LoVo (cell line): ENCODE measurements around the gene C11orf71.
A peak's percentile ranks its signal among the peaks of the same experiment; 100 is the strongest.

Experiments used
- DNase-seq: peaks from one replicate; pipeline ENCODE4 v3.0.0-alpha.2; 2016; ENCODE audit warnings: low spot score

The C11orf71 gene

DNA sequence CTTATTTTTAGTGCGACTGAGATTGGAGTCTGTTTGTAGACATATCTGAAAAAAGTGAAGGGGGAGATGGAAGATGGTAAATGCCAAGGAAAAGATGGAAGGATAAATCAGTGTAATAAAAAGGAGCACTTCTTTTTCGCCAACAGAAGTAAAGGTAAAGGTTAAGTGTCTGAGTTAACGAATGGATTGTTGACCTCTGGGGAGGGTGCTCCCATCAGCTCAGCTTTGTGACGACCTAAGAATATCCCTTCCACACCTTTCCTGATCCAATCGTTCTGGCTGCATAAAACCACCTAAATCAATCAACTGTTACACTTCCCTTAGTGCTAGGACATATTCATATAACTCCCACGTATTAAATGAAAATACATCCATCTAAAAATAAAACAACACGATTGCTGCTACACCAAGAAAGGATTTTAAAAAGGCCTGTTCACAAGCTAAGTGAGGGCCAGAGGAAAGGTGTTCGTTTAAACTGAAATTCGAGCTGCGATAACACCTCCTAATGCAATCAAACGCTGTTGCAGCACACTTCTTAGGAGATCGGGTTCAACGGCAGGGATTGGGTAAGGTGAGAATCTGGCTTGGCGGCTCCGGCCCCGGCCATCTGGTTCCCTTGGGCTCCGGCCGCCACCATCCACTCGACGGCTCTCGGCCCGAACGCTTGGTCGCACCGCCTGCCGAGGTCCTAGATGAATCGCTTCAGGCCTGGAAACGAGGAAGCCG is 658 bp downstream of the C11orf71 start:
- peak; percentile 27 for DNase-seq

DNA sequence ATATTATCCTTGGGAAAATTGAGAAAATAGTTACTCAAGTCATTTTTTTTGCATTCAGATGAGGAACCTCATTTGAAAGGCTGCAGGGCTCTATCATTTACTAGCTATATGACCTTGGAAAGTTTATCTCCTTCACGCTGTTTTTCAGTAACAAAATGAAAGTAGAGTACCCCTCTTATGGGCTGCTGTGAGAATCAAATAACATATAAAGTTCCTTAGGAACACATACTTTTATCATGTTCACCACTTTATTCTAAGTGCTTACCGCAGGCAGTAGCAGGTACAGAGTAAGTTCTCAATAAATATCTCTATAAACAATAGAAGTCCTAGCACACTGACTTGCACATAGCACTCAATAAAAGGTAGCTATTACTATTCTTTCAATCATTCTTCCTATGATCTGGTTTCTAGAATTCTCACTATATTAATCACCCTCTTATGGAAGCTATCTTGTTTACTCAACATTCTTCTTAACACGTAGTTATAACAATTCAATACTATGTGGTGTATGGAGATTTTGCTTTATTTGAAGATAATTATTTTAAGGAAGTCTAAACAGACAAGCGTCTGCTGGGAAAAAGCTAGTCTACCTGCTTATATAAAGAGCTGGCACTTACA is 1.9 kb downstream of the C11orf71 start:
- no peak for DNase-seq

DNA sequence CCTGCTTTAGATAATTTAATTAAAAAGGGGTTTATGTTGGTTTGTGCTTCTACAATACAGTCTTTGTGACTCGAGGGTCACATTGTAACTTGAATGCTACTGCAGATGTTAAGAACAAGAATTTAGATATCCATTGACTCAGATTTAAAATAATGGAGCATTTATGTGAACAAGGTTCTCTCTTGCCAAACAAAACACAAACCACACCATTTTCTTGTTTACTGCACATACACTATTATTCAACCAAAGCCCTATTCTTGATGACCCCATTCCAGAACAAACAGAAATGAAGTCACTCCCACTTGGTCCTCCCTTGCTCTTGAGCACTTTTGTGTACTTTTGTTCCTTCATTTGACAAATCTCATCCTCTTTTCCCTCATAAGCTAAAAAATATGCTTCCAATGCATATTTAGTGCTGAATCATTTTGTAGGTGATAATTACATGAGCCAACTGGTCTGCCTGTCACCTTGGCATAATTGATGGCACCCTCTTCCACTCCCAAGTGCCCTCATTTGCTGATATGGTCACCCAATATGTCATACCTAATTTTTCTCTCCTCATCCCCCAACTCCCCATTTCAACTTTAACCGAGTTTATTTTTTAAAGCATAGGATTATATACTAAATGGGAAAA is 2.8 kb downstream of the C11orf71 start:
- DNase-seq: no peak

DNA sequence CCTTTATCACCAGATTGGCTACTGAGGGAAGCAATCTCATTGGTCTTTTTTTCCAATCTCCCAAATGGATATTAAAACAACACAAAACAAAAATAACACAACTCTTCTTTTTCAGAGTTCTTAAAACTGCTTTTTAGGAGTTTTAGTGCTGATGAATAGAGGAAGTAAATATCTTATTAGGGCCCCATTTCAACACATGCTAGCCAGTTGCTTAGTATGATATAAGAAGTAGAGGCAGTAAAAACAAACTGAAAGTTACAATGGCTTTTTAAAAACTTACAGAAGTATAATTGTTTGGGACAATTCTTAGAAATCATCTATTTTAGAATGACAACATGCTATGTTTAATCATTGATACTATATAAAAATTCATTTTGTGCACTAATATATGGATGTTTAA is 3.4 kb downstream of the C11orf71 start:
- DNase-seq: no peak

DNA sequence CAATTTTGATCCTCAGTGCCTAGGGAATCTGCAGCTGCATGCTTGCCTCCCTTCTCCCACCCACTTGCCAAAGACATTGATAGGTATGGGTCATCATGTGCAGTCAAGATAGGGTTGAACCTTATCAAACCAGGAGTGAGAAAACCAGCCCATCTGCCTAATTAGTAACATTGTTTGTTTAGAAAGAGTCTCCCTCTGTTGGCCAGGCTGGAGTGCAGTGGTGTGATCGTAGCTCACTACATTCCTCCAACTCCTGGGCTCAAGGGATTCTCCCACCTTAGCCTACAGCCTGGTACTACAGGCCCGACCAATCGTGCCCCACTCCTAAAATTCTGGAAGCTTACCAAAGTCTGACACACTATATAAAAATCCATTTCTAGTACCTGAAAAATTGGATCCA is 4.6 kb downstream of the C11orf71 start:
- no peak for DNase-seq

DNA sequence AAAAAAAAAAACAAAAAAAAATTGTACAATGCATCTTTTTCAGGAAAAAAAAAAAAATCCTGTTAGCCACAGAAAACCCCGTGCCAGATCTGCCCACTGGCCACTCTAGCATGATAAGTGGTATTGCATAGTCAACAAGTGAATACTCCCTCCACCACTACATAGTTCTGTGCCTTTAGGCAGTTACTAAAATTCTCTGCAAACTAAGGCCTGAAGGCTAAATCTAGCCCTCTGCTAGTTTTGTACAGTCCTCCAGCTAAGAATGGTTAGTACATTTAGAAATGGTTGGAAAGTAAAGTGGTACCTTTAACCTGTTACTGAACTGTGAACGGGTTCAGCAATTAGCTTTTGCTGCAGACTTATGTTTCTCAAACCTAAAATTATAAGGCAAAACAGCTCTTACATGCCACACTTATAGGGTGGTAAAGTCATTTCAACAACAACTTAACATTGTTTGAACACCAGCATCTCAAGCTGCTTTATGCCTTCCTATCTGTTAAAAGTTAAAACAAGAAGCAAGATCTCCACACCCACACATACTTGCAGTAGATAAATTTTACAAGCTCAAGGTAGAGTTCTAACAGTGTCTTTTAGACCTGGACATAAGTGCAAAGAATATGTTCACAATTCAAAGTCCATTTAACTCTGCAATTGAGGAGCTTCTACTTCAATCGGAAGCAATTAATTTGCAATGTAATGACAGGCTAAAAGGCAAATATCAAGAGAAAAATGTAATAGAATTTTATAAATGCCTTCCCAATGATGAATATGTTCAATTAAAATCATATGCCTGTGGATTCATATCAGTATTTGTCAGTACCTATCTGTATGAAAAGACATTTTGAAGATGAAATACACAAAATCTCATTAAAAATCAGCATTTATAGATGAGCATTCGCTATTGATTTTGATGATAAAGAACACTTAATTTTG is 7.3 kb downstream of the C11orf71 start:
- DNase-seq: no peak

DNA sequence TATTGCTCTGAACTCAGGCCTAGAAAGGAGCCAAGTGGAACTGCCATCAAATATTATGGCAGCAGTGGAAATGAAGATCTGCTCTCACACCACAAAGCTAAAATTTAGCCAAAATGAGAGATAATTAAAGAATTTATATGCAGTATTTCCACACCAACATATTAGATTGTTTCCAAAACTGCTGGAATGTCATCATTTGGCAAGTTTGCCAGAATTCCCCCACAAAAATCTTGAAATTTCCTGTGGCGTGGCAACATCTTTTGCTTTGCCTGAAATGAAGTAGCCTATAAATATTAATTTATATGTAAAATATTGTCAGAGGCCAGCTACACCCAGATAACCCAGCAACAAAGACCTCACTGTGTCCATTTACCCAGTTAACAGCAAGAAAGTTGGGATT is 13.8 kb downstream of the C11orf71 start:
- no peak for DNase-seq

DNA sequence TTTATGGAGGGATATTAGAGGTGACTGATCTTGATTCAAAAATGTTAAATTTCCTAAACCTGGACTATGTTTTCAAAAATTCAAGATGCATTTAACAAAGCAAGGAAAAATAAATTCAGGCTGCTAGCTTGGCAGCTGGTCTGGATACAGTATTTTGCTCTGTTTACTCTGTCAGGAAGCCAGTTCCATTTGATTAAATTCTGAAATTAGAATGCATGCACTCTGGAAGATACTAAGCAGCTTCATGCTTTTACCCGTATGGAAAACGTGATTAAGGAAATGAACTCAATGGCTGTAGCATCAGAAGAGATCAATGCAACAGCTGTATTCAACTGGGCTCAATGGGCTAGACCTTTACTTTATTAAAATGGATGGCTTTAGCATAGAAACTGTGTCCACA is 14.2 kb downstream of the C11orf71 start:
- no peak for DNase-seq

DNA sequence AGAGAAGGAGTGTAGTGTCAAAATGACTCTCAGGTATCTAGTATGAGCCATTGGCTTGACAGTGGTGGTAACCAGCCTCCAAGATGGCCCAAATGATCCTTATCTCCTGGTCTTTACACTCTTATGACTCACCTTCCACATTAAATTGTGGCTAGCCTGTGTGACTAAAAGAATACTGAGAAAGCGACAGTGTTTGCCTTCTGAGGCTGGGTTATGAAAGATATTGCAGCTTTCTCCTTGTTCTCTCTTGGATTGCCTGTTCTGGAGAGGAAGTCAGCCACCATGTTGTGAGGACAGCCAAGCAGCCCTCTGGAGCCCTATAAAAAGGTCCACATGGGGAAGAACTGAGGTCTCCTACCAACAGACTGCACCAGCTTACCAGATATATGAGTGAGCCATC is 15.8 kb downstream of the C11orf71 start:
- DNase-seq: peak; percentile 7

DNA sequence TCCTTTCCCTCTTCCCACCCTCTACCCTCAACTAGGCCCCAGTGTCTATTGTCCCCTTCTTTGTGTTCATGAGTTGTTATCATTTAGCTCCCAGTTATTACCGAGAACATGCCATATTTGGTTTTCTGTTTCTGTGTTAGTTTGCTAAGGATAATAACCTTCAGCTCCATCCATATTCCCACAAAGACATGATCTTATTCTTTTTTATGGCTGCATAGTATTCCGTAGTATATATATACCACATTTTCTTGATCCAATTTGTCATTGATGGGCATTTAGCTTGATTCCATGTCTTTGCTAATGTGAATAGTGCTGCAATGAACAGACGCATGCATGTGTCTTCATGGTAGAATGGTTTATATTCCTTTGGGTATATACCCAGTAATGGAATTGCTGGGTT is 17.8 kb downstream of the C11orf71 start:
- no peak for DNase-seq

DNA sequence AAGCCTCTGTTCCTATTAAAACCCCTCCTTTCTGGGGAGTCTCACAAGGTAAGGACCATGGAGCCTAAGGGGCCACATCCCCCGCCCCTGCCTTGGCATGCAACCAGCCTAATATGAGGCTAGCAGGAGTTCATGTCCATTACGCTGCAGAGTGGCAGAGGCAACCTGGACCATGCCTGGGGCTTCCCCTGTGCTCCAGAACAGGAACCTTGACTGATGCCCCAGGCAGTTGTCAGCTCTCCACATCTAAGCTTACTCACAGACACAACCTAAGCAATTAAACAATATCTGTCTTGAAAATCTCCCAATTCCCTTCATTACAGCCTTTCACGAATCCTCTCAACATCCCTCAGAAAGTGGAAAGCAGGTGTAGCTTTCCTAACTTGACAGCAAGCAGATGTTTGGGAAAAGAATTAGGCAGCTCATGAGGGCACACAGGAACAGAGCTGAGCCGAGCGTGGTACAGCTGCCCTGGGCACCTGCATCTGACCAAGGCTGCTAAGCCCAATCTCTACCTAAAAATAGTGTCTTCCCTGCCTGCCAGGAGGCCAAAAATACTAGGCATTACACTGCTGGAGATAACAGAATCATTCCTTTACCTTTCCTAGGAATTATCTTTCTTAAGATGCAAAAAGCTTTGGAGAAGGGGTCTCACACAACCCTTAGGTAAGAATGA is 20.8 kb downstream of the C11orf71 start:
- no peak for DNase-seq

DNA sequence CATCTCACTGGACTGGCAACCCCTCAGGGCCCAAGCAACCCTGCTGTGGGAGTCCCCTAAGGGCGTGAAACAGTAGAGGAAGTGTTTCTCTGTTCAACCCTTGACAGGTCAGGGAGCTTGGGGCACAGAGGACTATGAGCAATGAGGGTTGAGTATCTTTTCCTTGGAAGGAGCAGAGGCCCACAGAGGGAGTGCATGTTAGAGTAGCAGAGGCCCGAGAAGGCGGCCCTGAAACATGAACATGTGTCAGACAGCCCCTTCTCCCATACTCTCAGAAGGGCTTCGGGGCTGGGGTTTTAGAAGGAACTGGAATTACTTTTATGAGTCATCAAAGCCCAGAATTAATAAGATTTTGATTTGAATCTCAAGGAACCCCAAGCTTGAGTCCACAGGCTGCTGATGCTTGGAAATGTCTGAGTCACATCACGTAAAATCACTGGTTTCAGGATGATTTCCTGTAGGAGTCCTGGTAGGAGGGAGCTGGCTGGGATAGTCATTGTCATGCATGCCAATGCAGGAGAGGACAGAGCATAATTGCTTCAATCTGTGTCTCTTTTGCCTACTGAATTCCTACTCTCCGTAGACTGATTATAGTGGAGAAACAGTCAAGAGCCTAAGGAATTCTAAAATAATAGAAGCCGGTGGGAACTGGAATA is 22.6 kb downstream of the C11orf71 start:
- peak; percentile 8 for DNase-seq

DNA sequence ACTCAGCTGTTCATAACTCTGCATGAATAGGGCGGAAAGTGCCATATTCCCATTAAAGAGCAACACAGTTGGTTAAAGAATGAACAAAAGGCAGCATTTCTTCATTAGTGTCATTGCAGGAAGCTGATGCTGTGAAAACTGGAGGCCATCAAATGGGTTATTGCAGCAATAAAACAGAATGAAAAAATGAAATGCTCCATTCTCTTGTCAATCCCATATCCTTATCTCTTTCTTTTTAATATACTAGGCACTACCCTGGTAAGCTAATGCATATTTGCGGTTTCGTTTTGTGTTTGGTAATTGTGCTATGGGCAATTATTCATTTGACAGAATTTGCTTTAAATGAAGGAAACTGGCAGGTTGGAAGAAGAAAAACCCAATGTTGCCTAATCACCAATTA is 25.3 kb downstream of the C11orf71 start:
- no peak for DNase-seq

DNA sequence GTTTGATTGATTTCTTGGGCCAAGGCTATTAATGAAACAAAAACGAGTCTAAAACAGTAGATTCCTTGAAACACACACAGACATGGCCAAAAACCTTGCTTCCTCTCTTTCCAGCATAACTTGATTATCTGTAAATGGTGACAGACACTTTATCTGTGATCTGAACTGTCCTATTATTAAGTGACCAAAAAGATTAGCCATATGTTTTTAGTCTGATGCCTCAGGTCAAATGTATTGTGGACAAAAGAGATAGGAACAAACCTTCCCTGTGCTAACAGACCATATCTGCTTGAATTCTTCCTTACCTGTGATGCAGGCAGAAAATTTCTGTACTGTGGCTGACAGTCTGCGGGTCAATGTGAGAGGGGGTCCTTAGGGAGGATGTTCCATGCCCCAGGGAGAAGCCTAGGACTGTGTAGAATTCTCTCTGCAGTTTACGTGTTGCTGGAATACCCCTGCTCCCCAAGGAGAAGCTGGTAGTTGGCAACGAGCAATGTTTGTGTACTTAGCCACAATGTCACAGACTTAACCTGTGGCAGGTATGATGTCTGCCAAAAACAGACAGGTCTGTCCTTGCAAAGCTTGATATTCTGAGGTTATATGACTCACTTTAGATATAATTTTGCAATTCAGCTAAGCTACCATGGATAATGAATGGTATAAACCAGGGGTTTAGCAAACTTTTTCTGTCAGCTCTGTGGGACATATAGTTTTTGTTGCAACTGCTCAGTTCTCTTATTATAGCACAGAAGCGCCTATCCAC is 31.2 kb downstream of the C11orf71 start:
- DNase-seq: no peak

DNA sequence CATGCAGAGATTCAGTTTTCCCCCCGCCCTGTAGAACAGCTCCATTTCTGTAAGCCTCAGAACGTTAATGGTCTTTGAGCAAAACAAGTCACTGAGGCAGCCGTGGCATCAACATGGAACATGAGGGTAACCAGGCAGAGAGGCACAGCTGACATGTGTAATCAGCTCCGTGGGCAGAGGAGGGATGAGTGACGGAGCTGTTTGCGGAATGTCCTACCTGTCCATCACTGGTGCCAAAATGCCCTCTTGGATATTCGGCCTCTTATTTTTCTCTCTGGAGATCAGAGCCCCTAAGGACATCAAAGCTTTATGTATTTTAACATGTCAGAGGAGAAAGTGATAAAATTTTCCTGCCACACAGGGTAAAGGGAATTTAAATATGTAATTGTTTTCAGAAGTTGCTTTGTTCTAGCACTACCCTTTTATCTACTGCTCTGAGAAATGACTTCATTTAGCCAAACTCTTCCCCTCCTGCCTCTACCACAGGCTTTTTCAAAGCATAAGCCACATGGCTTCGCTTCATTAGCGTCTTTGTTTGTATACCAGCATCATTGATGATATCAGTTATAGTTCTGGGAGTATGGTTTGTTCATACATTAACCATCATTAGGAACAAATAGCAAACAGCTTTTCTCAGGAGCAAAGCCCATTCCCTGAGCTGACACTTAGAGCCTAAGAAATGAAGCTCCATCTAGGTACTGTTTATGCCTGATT is 32.9 kb downstream of the C11orf71 start:
- no peak for DNase-seq

DNA sequence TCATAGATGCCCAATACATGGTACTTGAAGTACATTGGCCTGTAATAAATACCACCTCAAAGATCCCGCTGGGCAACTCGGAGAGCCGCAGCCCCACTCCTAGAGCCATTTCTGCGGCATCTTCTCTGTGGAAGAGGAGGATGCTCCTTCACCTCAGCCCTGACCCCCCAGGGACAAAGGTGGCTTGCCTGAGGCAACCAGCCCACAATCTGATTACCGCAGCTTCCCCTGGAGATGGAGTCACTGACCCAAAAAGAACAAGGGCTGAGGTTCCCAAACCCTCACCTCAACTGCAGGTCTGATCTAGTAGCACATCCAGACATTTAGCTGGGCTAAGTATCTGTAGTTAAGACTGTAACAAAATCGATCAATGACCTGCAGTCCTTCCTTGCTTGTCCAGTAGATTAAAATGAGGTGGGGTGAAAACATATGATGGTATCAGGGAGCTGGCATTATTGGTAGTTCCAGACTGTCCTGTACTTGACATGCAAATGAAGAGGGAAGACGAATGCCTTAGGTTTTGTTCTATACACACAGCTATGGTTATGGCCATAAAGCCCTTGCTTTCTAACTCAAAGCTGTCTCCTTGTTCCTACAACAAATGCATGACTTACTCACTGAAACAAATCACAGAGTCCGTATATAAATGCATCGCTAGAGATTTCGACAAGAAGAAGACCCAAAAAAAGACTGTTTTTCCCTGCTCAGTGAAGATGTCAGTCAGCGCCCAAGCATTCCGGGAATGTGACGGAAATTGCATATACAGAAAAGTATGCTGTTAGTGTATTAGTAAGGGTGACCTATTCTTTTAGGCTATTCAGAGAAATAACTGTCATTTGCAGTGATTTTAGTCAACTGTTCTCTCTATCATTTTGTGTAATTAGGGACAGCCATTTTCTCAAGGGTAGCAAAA is 33.7 kb downstream of the C11orf71 start:
- DNase-seq: no peak

DNA sequence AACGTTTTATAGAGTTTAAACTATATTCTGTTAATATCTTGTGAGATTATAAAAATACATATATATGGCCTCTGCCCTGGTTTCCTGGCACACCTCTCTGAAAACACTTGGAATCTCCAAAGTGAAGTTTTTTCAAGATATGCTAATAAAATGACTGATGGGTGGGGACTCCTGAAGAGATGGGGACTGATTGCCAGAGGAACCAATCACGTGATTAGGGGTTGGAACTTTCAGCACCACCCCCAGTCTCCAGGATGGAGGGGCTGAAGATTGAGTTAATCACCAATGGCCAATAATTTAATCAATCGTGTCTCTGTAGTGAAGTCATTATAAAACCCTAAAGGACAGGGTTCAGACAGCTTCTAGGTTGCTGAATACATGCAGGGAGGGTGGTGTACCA is 37.4 kb downstream of the C11orf71 start:
- DNase-seq: no peak

DNA sequence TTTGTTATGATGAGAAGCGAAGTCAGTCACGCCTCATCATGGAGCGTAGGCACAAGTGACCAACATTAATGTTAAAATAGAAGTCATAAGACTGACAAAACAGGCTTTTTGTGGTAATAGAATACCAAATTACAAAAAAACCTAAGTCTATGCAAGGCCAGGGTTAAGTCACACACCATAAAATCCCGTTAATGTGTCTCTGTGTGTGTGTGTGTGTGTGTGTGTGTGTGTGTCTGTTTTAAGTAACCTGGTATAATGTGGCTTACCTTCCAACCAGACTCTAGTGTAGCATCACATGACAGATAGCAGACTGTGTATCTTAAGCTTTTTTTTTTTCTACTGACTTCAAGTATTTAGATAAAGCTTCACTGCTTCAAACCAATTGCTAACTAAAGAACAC is 38.0 kb downstream of the C11orf71 start:
- no peak for DNase-seq

DNA sequence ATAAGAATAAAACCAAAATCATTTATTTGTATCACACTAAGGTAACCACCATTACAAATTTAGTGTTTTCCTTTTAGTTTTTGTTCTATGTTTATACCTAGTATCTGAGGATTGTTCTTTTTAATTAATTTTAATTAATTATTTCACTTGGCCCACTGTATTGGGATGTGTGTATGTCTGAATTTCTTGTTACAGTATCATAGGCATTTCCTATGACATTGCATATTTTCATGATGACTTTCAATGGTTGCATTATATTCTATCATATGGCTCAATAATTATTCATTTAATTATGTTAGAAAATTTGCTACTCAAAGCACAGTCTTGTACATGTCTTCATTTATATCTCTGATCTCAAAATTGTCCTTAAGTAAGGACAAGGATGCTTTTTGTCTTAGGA is 41.0 kb downstream of the C11orf71 start:
- no peak for DNase-seq
